HEK293T (cell line): ENCODE results near the gene LMAN1.

ENCODE experiments used
- ARNT ChIP-seq: fragments of 450-650 bp; IDR thresholded peaks from 2 replicates; pipeline ENCODE4 v1.6.1; 2017; ENCODE audit warnings: mild to moderate bottlenecking
- BHLHE40 ChIP-seq: fragments of 450-650 bp; IDR thresholded peaks from 2 replicates; pipeline ENCODE4 v1.6.1; 2016; ENCODE audit warnings: mild to moderate bottlenecking, moderate library complexity, borderline replicate concordance
- CTBP1 ChIP-seq: fragments of 450-650 bp; IDR thresholded peaks from 2 replicates; pipeline ENCODE4 v1.6.1; 2016; ENCODE audit warnings: borderline replicate concordance
- ELF4 ChIP-seq: fragments of 450-650 bp; IDR thresholded peaks from 2 replicates; pipeline ENCODE4 v1.6.1; 2017; ENCODE audit warnings: antibody characterized with exemption
- FOXK2 ChIP-seq: fragments of 450-650 bp; IDR thresholded peaks from 2 replicates; pipeline ENCODE4 v1.6.1; 2016; ENCODE audit warnings: mild to moderate bottlenecking
- LEF1 ChIP-seq: fragments of 450-650 bp; IDR thresholded peaks from 2 replicates; pipeline ENCODE4 v1.6.1; 2017; ENCODE audit warnings: mild to moderate bottlenecking, borderline replicate concordance
- NFRKB ChIP-seq: fragments of 450-650 bp; IDR thresholded peaks from 2 replicates; pipeline ENCODE4 v1.6.1; 2016; ENCODE audit warnings: mild to moderate bottlenecking, moderate library complexity
- PKNOX1 ChIP-seq: fragments of 450-650 bp; IDR thresholded peaks from 2 replicates; pipeline ENCODE4 v1.6.1; 2016
- SP1 ChIP-seq: fragments of 450-650 bp; IDR thresholded peaks from 2 replicates; pipeline ENCODE4 v1.6.1; 2017
- SUZ12 ChIP-seq: fragments of 450-650 bp; IDR thresholded peaks from 2 replicates; pipeline ENCODE4 v1.6.1; 2016; ENCODE audit warnings: mild to moderate bottlenecking
- TARDBP ChIP-seq: fragments of 450-650 bp; IDR thresholded peaks from 2 replicates; pipeline ENCODE4 v1.6.1; 2016
- ZNF384 ChIP-seq: fragments of 450-650 bp; IDR thresholded peaks from 2 replicates; pipeline ENCODE4 v1.6.1; 2016

GRCh38 chr18:59303006-59303405 lies 56.1 kb downstream of the LMAN1 start:
- no peak for TF ChIP-seq SP1
- TF ChIP-seq TARDBP: no peak
- no peak for TF ChIP-seq ELF4
- TF ChIP-seq SUZ12: no peak
- TF ChIP-seq LEF1: no peak
- TF ChIP-seq NFRKB: no peak
- TF ChIP-seq BHLHE40: no peak
- TF ChIP-seq ZNF384: no peak
- TF ChIP-seq CTBP1: no peak
- no peak for TF ChIP-seq FOXK2
- TF ChIP-seq PKNOX1: no peak
- no peak for TF ChIP-seq ARNT
